IMR-90 (cell line): ENCODE measurements around the gene CACNA2D4. TPM values are rescaled to one million over a fixed set of nuclear protein-coding genes. Genes with fewer than 3 reads are reported as not detected.

Experiments
- ATAC-seq: fragments of 200-7000 bp; cut with Tn5 transposase; 2 replicates; pipeline ENCODE4 v1.9.1; 2020; ENCODE audit warnings: low read depth, mild to moderate bottlenecking, moderate library complexity
- BruUV-seq: library from RNA; stranded (reverse); fragments of 400-500 nt; replicated peaks from 2 replicates; lab custom pipeline; 2021; lab: Mats Ljungman, UMichigan
- CTCF ChIA-PET: fragments of 300-600 bp; formaldehyde crosslinking; extraction: SDS; loops from one replicate; lab custom pipeline; 2021; ENCODE audit warnings: antibody characterized with exemption; lab: Yijun Ruan, JAX
- POLR2A ChIA-PET: fragments of 300-600 bp; sonication (Branson Sonifier 250); formaldehyde crosslinking; loops from one replicate; lab custom pipeline; 2022; ENCODE audit warnings: antibody characterized with exemption; ENCODE audit not compliant: unreplicated experiment; lab: Charles Lee
- DNase-seq: peaks from one replicate; pipeline ENCODE4 v3.0.0; 2013
- H2AFZ ChIP-seq: replicated peaks from 2 replicates; pipeline ENCODE3; 2013; ENCODE audit warnings: low read length, mild to moderate bottlenecking; ENCODE audit not compliant: poor library complexity
- H2AK5ac ChIP-seq: 2 replicates; pipeline ENCODE4 v1.6.1; 2013; ENCODE audit warnings: low read depth, low read length, inconsistent platforms
- H2AK9ac ChIP-seq: replicated peaks from 2 replicates; pipeline ENCODE3; 2013; ENCODE audit warnings: mild to moderate bottlenecking, low read depth, low read length, moderate library complexity; ENCODE audit not compliant: poor library complexity
- H2BK120ac ChIP-seq: 2 replicates; pipeline ENCODE4 v1.6.1; 2013; ENCODE audit warnings: low read depth, low read length, inconsistent platforms
- H2BK15ac ChIP-seq: 3 replicates; pipeline ENCODE4 v1.6.1; 2013; ENCODE audit warnings: low read depth, low read length, inconsistent platforms
- H2BK20ac ChIP-seq: 2 replicates; pipeline ENCODE4 v1.6.1; 2013; ENCODE audit warnings: low read depth, mild to moderate bottlenecking, inconsistent platforms, low read length, moderate library complexity
- H2BK5ac ChIP-seq: 2 replicates; pipeline ENCODE4 v1.6.1; 2013; ENCODE audit warnings: mild to moderate bottlenecking, low read depth, low read length, inconsistent platforms; ENCODE audit not compliant: poor library complexity, severe bottlenecking
- H3K14ac ChIP-seq: replicated peaks from 2 replicates; pipeline ENCODE4 v1.6.1; 2013; ENCODE audit warnings: low read depth, low read length, inconsistent platforms
- H3K18ac ChIP-seq: 2 replicates; pipeline ENCODE4 v1.6.1; 2013; ENCODE audit warnings: low read depth, low read length, control low read depth
- H3K23ac ChIP-seq: 2 replicates; pipeline ENCODE4 v1.6.1; 2013; ENCODE audit warnings: low read depth, low read length, inconsistent platforms
- H3K27ac ChIP-seq: 2 replicates; pipeline ENCODE4 v1.5.1; 2013; ENCODE audit warnings: mild to moderate bottlenecking, control low read depth, low read length; ENCODE audit not compliant: insufficient read depth
- H3K27me3 ChIP-seq: 2 replicates; pipeline ENCODE4 v1.6.1; 2013; ENCODE audit warnings: low read length; ENCODE audit not compliant: control insufficient read depth, insufficient read depth
- H3K36me3 ChIP-seq: 2 replicates; pipeline ENCODE4 v1.6.1; 2013; ENCODE audit warnings: low read length, mixed read lengths; ENCODE audit not compliant: control insufficient read depth, insufficient read depth
- H3K4ac ChIP-seq: 2 replicates; pipeline ENCODE4 v1.6.1; 2013; ENCODE audit warnings: low read depth, low read length, inconsistent platforms
- H3K4me1 ChIP-seq: 2 replicates; pipeline ENCODE4 v1.6.1; 2013; ENCODE audit warnings: low read length, mixed read lengths; ENCODE audit not compliant: control insufficient read depth, insufficient read depth
- H3K4me2 ChIP-seq: 2 replicates; pipeline ENCODE4 v1.6.1; 2013; ENCODE audit warnings: low read depth, mild to moderate bottlenecking, control low read depth, low read length, moderate library complexity
- H3K4me3 ChIP-seq: 2 replicates; pipeline ENCODE4 v1.5.1; 2013; ENCODE audit warnings: low read depth, mild to moderate bottlenecking, control low read depth, low read length, moderate library complexity; ENCODE audit not compliant: insufficient read depth
- H3K56ac ChIP-seq: 2 replicates; pipeline ENCODE4 v1.6.1; 2013; ENCODE audit warnings: low read length, inconsistent platforms; ENCODE audit not compliant: insufficient read depth; ENCODE audit errors: extremely low read depth
- H3K79me1 ChIP-seq, 2 experiments: 2 replicates each; pipeline ENCODE4 v1.6.1; 2013; ENCODE audit warnings: low read length in 2 of 2, inconsistent platforms in 1 of 2, low read depth in 1 of 2
- H3K9ac ChIP-seq: 2 replicates; pipeline ENCODE4 v1.6.1; 2013; ENCODE audit warnings: low read depth, low read length, control low read depth
- H3K9me1 ChIP-seq: 2 replicates; pipeline ENCODE4 v1.6.1; 2013; ENCODE audit warnings: low read length, inconsistent platforms; ENCODE audit not compliant: insufficient read depth
- H3K9me3 ChIP-seq: 2 replicates; pipeline ENCODE4 v1.6.1; 2013; ENCODE audit warnings: low read length; ENCODE audit not compliant: control insufficient read depth, insufficient read depth
- H4K20me1 ChIP-seq: 2 replicates; pipeline ENCODE4 v1.6.1; 2013; ENCODE audit warnings: low read length, inconsistent platforms; ENCODE audit not compliant: insufficient read depth
- H4K5ac ChIP-seq: 2 replicates; pipeline ENCODE4 v1.6.1; 2013; ENCODE audit warnings: mild to moderate bottlenecking, low read depth, low read length, control low read depth
- H4K8ac ChIP-seq, 2 experiments: 2 replicates each; pipeline ENCODE4 v1.6.1; 2013; ENCODE audit warnings: low read depth in 2 of 2, low read length in 2 of 2, control low read depth in 1 of 2, inconsistent platforms in 1 of 2
- H4K91ac ChIP-seq: 2 replicates; pipeline ENCODE4 v1.6.1; 2013; ENCODE audit warnings: low read depth, low read length, inconsistent platforms; ENCODE audit not compliant: insufficient read depth
- POLR2A ChIP-seq: IDR thresholded peaks from 2 replicates; pipeline ENCODE4 v1.6.1; 2012; ENCODE audit warnings: mild to moderate bottlenecking, low read depth, low read length
- RAD21 ChIP-seq: IDR thresholded peaks from 2 replicates; pipeline ENCODE4 v1.6.1; 2012; ENCODE audit warnings: low read length, improper control_type of control experiment
- WGBS, 2 experiments: methylation state at CpG; one replicate each; pipeline versions ENCODE4 v1.1.5 to v1.1.7; 2013; ENCODE audit warnings: missing lambda C conversion rate in 2 of 2; ENCODE audit not compliant: insufficient read length in 1 of 2; ENCODE audit errors: extremely low coverage in 2 of 2; 5-methylcytosine and 5-hydroxymethylcytosine counted together
- dilution Hi-C: fragments of 300-500 bp; cut with HindIII; formaldehyde crosslinking; loops from one replicate; pipeline ENCODE4 v1.14.3; 2018; ENCODE audit warnings: low sequenced_read_pairs; ENCODE audit not compliant: unreplicated experiment
- in situ Hi-C: fragments of 300-500 bp; cut with MboI; formaldehyde crosslinking; loops from 3 replicates; pipeline ENCODE4 v1.14.3; 2019; ENCODE audit warnings: low sequenced_read_pairs, inconsistent platforms, mixed read lengths
- intact Hi-C: fragments of 100-400 bp; cut with micrococcal nuclease; formaldehyde crosslinking; loops from 2 replicates; pipeline ENCODE4 v1.10.0; 2022
- polyA plus RNA-seq, 3 experiments: library from polyadenylated mRNA; depleted of rRNA; stranded (reverse); fragments of >200 nt; gene quantifications; 2 replicates each; pipeline ENCODE4 v1.2.3, GENCODE V29; 2012; ENCODE audit warnings: low replicate concordance in 1 of 3
- total RNA-seq: library from RNA; depleted of rRNA; stranded (reverse); fragments of >200 nt; gene quantifications from 2 replicates; pipeline ENCODE4 v1.2.3, GENCODE V29; 2012

Gene CACNA2D4
- total and polyA plus RNA-seq, 2 of the 4 experiments (the other 2 are of a cell fraction) = 0.18 to 0.22 TPM

DNA sequence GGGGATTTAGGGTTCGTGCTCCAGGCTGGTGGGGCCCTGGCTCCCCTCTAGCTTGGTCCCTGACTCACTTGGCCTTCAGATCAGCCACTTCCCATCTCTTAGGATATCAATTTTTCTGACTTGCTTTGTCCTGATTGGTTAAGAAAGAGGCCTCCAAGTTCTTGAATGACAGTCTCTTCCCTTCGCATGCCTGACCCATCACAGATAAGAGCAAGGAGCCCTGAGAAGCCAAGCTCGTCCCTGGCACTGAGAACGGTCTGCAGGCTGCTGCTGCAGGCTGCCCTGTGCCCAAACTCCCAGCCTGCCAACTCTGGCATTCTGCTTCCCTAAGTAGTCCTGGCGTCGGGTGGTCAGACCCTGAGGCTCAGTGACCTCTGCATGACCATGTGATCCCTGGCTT lies 98.9 kb downstream of the CACNA2D4 start:
- H4K8ac ChIP-seq = no peak overlapping the region
- no peak overlapping the region for H3K27ac ChIP-seq
- no peak overlapping the region for H3K4me2 ChIP-seq
- H3K14ac ChIP-seq = no peak overlapping the region
- H3K56ac ChIP-seq = no peak overlapping the region
- no peak overlapping the region for H3K18ac ChIP-seq
- no peak overlapping the region for H2BK5ac ChIP-seq
- no peak overlapping the region for H4K5ac ChIP-seq
- H2AK5ac ChIP-seq = no peak overlapping the region
- no peak overlapping the region for H4K91ac ChIP-seq
- DNase-seq (no peak), ATAC-seq (no peak)
- no peak overlapping the region for H2BK15ac ChIP-seq
- H3K9ac ChIP-seq = no peak overlapping the region
- H3K27me3 ChIP-seq = peaks cover 77% of the 10 kb centered on the region
- no peaks in the 10 kb centered on the region for H3K9me3 ChIP-seq
- intact Hi-C loops = no loop called here
- H2AFZ ChIP-seq = no peak overlapping the region
- no peak overlapping the region for H3K23ac ChIP-seq
- 42% methylated on average over 3 of the region's 6 CpGs; no CpG with 5 or more reads in 1 of the 2 experiments for WGBS, 2 experiments
- POLR2A ChIA-PET = no interaction called here
- H2AK9ac ChIP-seq = no peak overlapping the region
- no TSS peak for BruUV-seq
- CTCF ChIA-PET = no interaction called here
- no peak overlapping the region for H2BK20ac ChIP-seq
- no peaks in the 10 kb centered on the region for H3K36me3 ChIP-seq
- dilution Hi-C loops = no loop called here
- H3K9me1 ChIP-seq = no peaks in the 10 kb centered on the region; the same call in 1 of the 2 replicates
- no peaks in the 10 kb centered on the region for H4K20me1 ChIP-seq
- H2BK120ac ChIP-seq = no peak overlapping the region
- no peaks in the 10 kb centered on the region for H3K4me1 ChIP-seq
- H3K4me3 ChIP-seq = no peak overlapping the region
- no peak overlapping the region for H3K4ac ChIP-seq
- in situ Hi-C loops = loop anchor here (25.0 kb wide), 1 partner anchor 468 kb away; no protein-coding TSS in a partner anchor
- no peaks in the 10 kb centered on the region for H3K79me1 ChIP-seq
- TF ChIP-seq RAD21 = no peak
- no peak for TF ChIP-seq POLR2A
